Activated T-helper 9 cell treated with anti-CD3 and anti-CD28 coated beads, Interleukin-2, amount 50 U/mL, for 16 hours (primary cell): ENCODE measurements around the gene FAM107B.
"Not testable (repeated sequence)": the region's sequence is repeated elsewhere in the genome, so short reads cannot be mapped to it uniquely, and the experiment has no call there.

ENCODE experiments used
- DNase-seq: peaks from one replicate; pipeline ENCODE4 v3.0.0-alpha.2; 2020; ENCODE audit warnings: low read depth

FAM107B gene

GRCh38 chr10:14692344-14693076, 82.2 kb downstream of the FAM107B start:
- DNase-seq: no peak

GRCh38 chr10:14691359-14691758, 83.3 kb downstream of the FAM107B start:
- no peak for DNase-seq

- no peak for DNase-seq
These were observed 86.1 kb downstream of the FAM107B start for GRCh38 chr10:14688606-14689005.

GRCh38 chr10:14688189-14688588, 86.5 kb downstream of the FAM107B start:
- not testable (repeated sequence) for DNase-seq

GRCh38 chr10:14687340-14687739, 87.4 kb downstream of the FAM107B start:
- DNase-seq: no peak

- DNase-seq: no peak
These were observed 88.3 kb downstream of the FAM107B start for GRCh38 chr10:14686356-14686755.

GRCh38 chr10:14684354-14684753, 90.3 kb downstream of the FAM107B start:
- no peak for DNase-seq

- DNase-seq: no peak
These were observed 91.4 kb downstream of the FAM107B start for GRCh38 chr10:14683256-14683655.

- no peak for DNase-seq
These were observed 92.9 kb downstream of the FAM107B start for GRCh38 chr10:14681802-14682201.

GRCh38 chr10:14681305-14681704, 93.4 kb downstream of the FAM107B start:
- no peak for DNase-seq

GRCh38 chr10:14678637-14679036, 96.1 kb downstream of the FAM107B start:
- DNase-seq: no peak

- DNase-seq: no peak
These were observed 98.0 kb downstream of the FAM107B start for GRCh38 chr10:14676732-14677131.

- DNase-seq: no peak
These were observed 100.2 kb downstream of the FAM107B start for GRCh38 chr10:14674376-14675050.

- DNase-seq: no peak
These were observed 101.4 kb downstream of the FAM107B start for GRCh38 chr10:14673189-14673861.

- DNase-seq: no peak
These were observed 103.3 kb downstream of the FAM107B start for GRCh38 chr10:14671386-14671831.

- no peak for DNase-seq
These were observed 104.0 kb downstream of the FAM107B start for GRCh38 chr10:14670551-14671240.

GRCh38 chr10:14669576-14669975, 105.1 kb downstream of the FAM107B start:
- DNase-seq: no peak

- no peak for DNase-seq
These were observed 106.9 kb downstream of the FAM107B start for GRCh38 chr10:14667781-14668180.

- DNase-seq: no peak
These were observed 107.4 kb downstream of the FAM107B start for GRCh38 chr10:14667280-14667679.

GRCh38 chr10:14665865-14666857, 108.5 kb downstream of the FAM107B start:
- no peak for DNase-seq

GRCh38 chr10:14665304-14665703, 109.4 kb downstream of the FAM107B start:
- DNase-seq: no peak
